Right lobe of liver (tissue), 4 donors: ENCODE data around the gene FAIM2.

Experiments used
- CTCF ChIP-seq, 4 donors: fragments of 200-600 bp in 3 of 4; fragments of 450-650 bp in 1 of 4; IDR thresholded peaks; one replicate each; pipeline versions ENCODE4 v1.5.1 to v1.8.0; 2016 to 2022; ENCODE audit warnings: antibody characterized with exemption in 4 of 4, mild to moderate bottlenecking in 2 of 4
- POLR2A ChIP-seq: fragments of 450-650 bp; IDR thresholded peaks from one replicate; pipeline ENCODE4 v1.6.1; 2017; ENCODE audit warnings: antibody characterized with exemption, mild to moderate bottlenecking
- donor health status: DM: no; HTN: no; CAD: no.
- donor health status: DM: no; HTN: no; CAD: no.
- donor health status: DM: no; HTN: yes; CAD: no.

GRCh38 chr12:49910331-49911212, 6.9 kb upstream of the FAIM2 start:
- no peak for TF ChIP-seq POLR2A
- TF ChIP-seq CTCF (IDR thresholded peaks at IDR 0.05) = no peak
